ENCODE measurements around the gene ARHGAP27.

- no peak for TF ChIP-seq CTCF (optimal IDR thresholded peaks at IDR 0.05 in 1 of 3, IDR thresholded peaks at IDR 0.05 in 1 of 3, conservative IDR thresholded peaks at IDR 0.05 in 1 of 3; ENCODE audit: extremely low read depth in 1 of 3, insufficient read depth in 2 of 3, low read length in 3 of 3)
- TF ChIP-seq EZH2 (IDR thresholded peaks at IDR 0.05; ENCODE audit: low read length), result no peak
These were observed 17.4 kb downstream of the ARHGAP27 start for GRCh38 chr17:45414990-45415881.
